Gastrocnemius medialis (tissue), 4 donors: ENCODE data around the gene GABBR2. TPM values are rescaled to one million over a fixed set of nuclear protein-coding genes. Genes with fewer than 3 reads are reported as not detected.

Source experiments
- ATAC-seq, 2 donors: fragments of 150-250 bp; one replicate each; pipeline ENCODE4 v1.9.1; 2016
- DNase-seq, 2 donors: peaks; one replicate each; pipeline ENCODE4 v3.0.0-alpha.2; 2019
- H3K27ac ChIP-seq, 4 donors: fragments of 200-600 bp; sonication (generic); 1 replicate in 1 of 4; 2 replicates in 3 of 4; pipeline ENCODE4 v1.5.1; 2016 to 2018; ENCODE audit warnings: mild to moderate bottlenecking in 2 of 4, moderate library complexity in 1 of 4
- H3K27me3 ChIP-seq, 3 donors: fragments of 200-600 bp; sonication (generic) in 2 of 3; 1 replicate in 1 of 3; 2 replicates in 2 of 3; pipeline versions ENCODE4 v1.5.1 to v1.6.0; 2016 to 2019; ENCODE audit warnings: mild to moderate bottlenecking in 1 of 3, moderate library complexity in 1 of 3
- H3K36me3 ChIP-seq, 2 donors: fragments of 200-600 bp; sonication (generic) in 1 of 2; one replicate each; pipeline ENCODE4 v1.5.1; 2017 to 2018
- H3K4me1 ChIP-seq, 2 donors: fragments of 200-600 bp; sonication (generic) in 1 of 2; one replicate each; pipeline ENCODE4 v1.5.1; 2016 to 2017; ENCODE audit warnings: mild to moderate bottlenecking in 2 of 2
- H3K4me3 ChIP-seq, 4 donors: fragments of 200-600 bp; sonication (generic) in 3 of 4; 1 replicate in 1 of 4; 2 replicates in 3 of 4; pipeline ENCODE4 v1.5.1; 2016 to 2019; ENCODE audit warnings: mild to moderate bottlenecking in 2 of 4
- H3K9me3 ChIP-seq, 3 donors: fragments of 200-600 bp; sonication (generic) in 2 of 3; 1 replicate in 1 of 3; 2 replicates in 2 of 3; pipeline ENCODE4 v1.5.1; 2016 to 2019
- CTCF ChIP-seq, 5 experiments: fragments of 450-650 bp in 3 of 5; fragments of 200-600 bp in 2 of 5; sonication (generic) in 2 of 5; IDR thresholded peaks in 4 of 5; conservative IDR thresholded peaks in 1 of 5; 1 replicate in 4 of 5; 2 replicates in 1 of 5; pipeline ENCODE4 v1.5.1; 2016 to 2019; ENCODE audit warnings: antibody characterized with exemption in 5 of 5, mild to moderate bottlenecking in 3 of 5, moderate library complexity in 3 of 5
- POLR2A ChIP-seq, 2 donors: fragments of 450-650 bp; IDR thresholded peaks; one replicate each; pipeline ENCODE4 v1.6.1; 2017; ENCODE audit warnings: antibody characterized with exemption in 2 of 2, mild to moderate bottlenecking in 2 of 2, moderate library complexity in 2 of 2
- in situ Hi-C, 4 donors: fragments of 200-750 bp; cut with MboI; loops; one replicate each; pipeline versions ENCODE4 v1.15.0 to v1.8.0; 2017; ENCODE audit warnings: low sequenced_read_pairs in 4 of 4
- intact Hi-C: fragments of 100-400 bp; cut with DNase I; formaldehyde crosslinking; loops from one replicate; pipeline ENCODE4 v1.15.1; 2023; ENCODE audit warnings: low total_unique reads
- total RNA-seq, 4 donors: library from RNA; depleted of rRNA; stranded (reverse); fragments of >200 nt; gene quantifications; one replicate each; pipeline versions ENCODE4 v1.1.0 to v1.2.3, GENCODE V29; 2016

GABBR2 gene
- total RNA-seq, 4 donors from 2014 or later: 0.46 to 0.80 TPM; not detected in 2

GRCh38 chr9:98610711-98611110, 98.0 kb downstream of the GABBR2 start:
- Histone ChIP-seq H3K36me3 (no peaks in the 10 kb centered on the region), H3K9me3 (no peaks in the 10 kb centered on the region), H3K27ac (no peak overlapping the region), H3K4me1 (no peaks in the 10 kb centered on the region), H3K27me3 (no peaks in the 10 kb centered on the region), H3K4me3 (no peak overlapping the region)
- ATAC-seq (no peak), DNase-seq (no peak)
- in situ Hi-C loops: no loop called here
- TF ChIP-seq POLR2A (IDR thresholded peaks at IDR 0.05): no peak
- TF ChIP-seq CTCF (IDR thresholded peaks at IDR 0.05 in 4 of 5, conservative IDR thresholded peaks at IDR 0.05 in 1 of 5): no peak
- intact Hi-C loops: loop anchor here (2.0 kb wide), 1 partner anchor 58 kb away; no protein-coding TSS in a partner anchor

GRCh38 chr9:98610211-98610610, 98.5 kb downstream of the GABBR2 start:
- TF ChIP-seq CTCF (IDR thresholded peaks at IDR 0.05 in 4 of 5, conservative IDR thresholded peaks at IDR 0.05 in 1 of 5) (no peak), POLR2A (IDR thresholded peaks at IDR 0.05) (no peak)
- no peaks in the 10 kb centered on the region for H3K4me1 ChIP-seq
- ATAC-seq (no peak), DNase-seq (no peak)
- no peaks in the 10 kb centered on the region for H3K36me3 ChIP-seq
- H3K4me3 ChIP-seq: no peak overlapping the region
- H3K27me3 ChIP-seq: no peaks in the 10 kb centered on the region
- no peaks in the 10 kb centered on the region for H3K9me3 ChIP-seq
- intact Hi-C loops: loop anchor here (2.0 kb wide), 1 partner anchor 57 kb away; no protein-coding TSS in a partner anchor
- no peak overlapping the region for H3K27ac ChIP-seq
- in situ Hi-C loops: no loop called here

GRCh38 chr9:98609646-98610045, 99.1 kb downstream of the GABBR2 start:
- ATAC-seq (no peak), DNase-seq (no peak)
- H3K4me1 ChIP-seq: no peaks in the 10 kb centered on the region
- no peaks in the 10 kb centered on the region for H3K9me3 ChIP-seq
- no peak overlapping the region for H3K4me3 ChIP-seq
- in situ Hi-C loops (no loop called here), intact Hi-C loops (loop anchor here (2.0 kb wide), 1 partner anchor 57 kb away; no protein-coding TSS in a partner anchor)
- no peaks in the 10 kb centered on the region for H3K36me3 ChIP-seq
- H3K27me3 ChIP-seq: no peaks in the 10 kb centered on the region
- no peak overlapping the region for H3K27ac ChIP-seq
- TF ChIP-seq CTCF (IDR thresholded peaks at IDR 0.05 in 4 of 5, conservative IDR thresholded peaks at IDR 0.05 in 1 of 5) (no peak), POLR2A (IDR thresholded peaks at IDR 0.05) (no peak)

GRCh38 chr9:98607787-98608186, 100.9 kb downstream of the GABBR2 start:
- no peak overlapping the region for H3K4me3 ChIP-seq
- DNase-seq (no peak), ATAC-seq (no peak)
- no peak for TF ChIP-seq CTCF (IDR thresholded peaks at IDR 0.05 in 4 of 5, conservative IDR thresholded peaks at IDR 0.05 in 1 of 5)
- TF ChIP-seq POLR2A (IDR thresholded peaks at IDR 0.05): no peak
- in situ Hi-C loops (no loop called here), intact Hi-C loops (no loop called here)
- H3K27ac ChIP-seq: no peak overlapping the region
- no peaks in the 10 kb centered on the region for H3K9me3 ChIP-seq
- no peaks in the 10 kb centered on the region for H3K36me3 ChIP-seq
- no peaks in the 10 kb centered on the region for H3K4me1 ChIP-seq
- no peaks in the 10 kb centered on the region for H3K27me3 ChIP-seq

- H3K27me3 ChIP-seq: no peaks in the 10 kb centered on the region
- ATAC-seq (no peak), DNase-seq (no peak)
- intact Hi-C loops: no loop called here
- TF ChIP-seq POLR2A (IDR thresholded peaks at IDR 0.05): no peak
- no peak for TF ChIP-seq CTCF (IDR thresholded peaks at IDR 0.05 in 4 of 5, conservative IDR thresholded peaks at IDR 0.05 in 1 of 5)
- H3K4me3 ChIP-seq: no peak overlapping the region
- H3K4me1 ChIP-seq: no peaks in the 10 kb centered on the region
- H3K27ac ChIP-seq: no peak overlapping the region
- H3K9me3 ChIP-seq: no peaks in the 10 kb centered on the region
- H3K36me3 ChIP-seq: no peaks in the 10 kb centered on the region
- in situ Hi-C loops: no loop called here
Observed at GRCh38 chr9:98607152-98607551, 101.6 kb downstream of the GABBR2 start.
